HFF-Myc (cell line): ENCODE measurements around the gene POU2F1.

Experiments used
- DNase-seq: peaks from one replicate; pipeline ENCODE4 v3.0.0-alpha.2; 2011; ENCODE audit warnings: low read depth; ENCODE audit errors: extremely low read depth
- H3K4me3 ChIP-seq: replicated peaks from 2 replicates; pipeline ENCODE4 v1.5.1; 2011; ENCODE audit warnings: low read depth, mild to moderate bottlenecking, control low read depth, low read length
- CTCF ChIP-seq: IDR thresholded peaks from 2 replicates; pipeline ENCODE4 v1.5.1; 2012; ENCODE audit warnings: mild to moderate bottlenecking, low read depth, low read length, control low read depth; ENCODE audit errors: missing control alignments

POU2F1 gene

GRCh38 chr1:167246971-167247370, 26.3 kb downstream of the POU2F1 start:
- no peak overlapping the region for H3K4me3 ChIP-seq
- no peak for DNase-seq
- no peak for TF ChIP-seq CTCF

GRCh38 chr1:167247754-167248153, 27.1 kb downstream of the POU2F1 start:
- no peak for TF ChIP-seq CTCF
- no peak overlapping the region for H3K4me3 ChIP-seq
- no peak for DNase-seq

- no peak for DNase-seq
- TF ChIP-seq CTCF, result no peak
- H3K4me3 ChIP-seq, result no peak overlapping the region
These were observed 28.3 kb downstream of the POU2F1 start for GRCh38 chr1:167248707-167249642.

- no peak for TF ChIP-seq CTCF
- no peak overlapping the region for H3K4me3 ChIP-seq
- DNase-seq, result no peak
These were observed 29.0 kb downstream of the POU2F1 start for GRCh38 chr1:167249702-167250101.

- TF ChIP-seq CTCF, result no peak
- H3K4me3 ChIP-seq, result no peak overlapping the region
- no peak for DNase-seq
These were observed 29.8 kb downstream of the POU2F1 start for GRCh38 chr1:167250482-167250881.

GRCh38 chr1:167251472-167251871, 30.8 kb downstream of the POU2F1 start:
- H3K4me3 ChIP-seq, result no peak overlapping the region
- no peak for TF ChIP-seq CTCF
- DNase-seq, result no peak
